Chondrocyte (in vitro differentiated cells): ENCODE measurements around the gene C2orf92. TPM values are rescaled to one million over a fixed set of nuclear protein-coding genes. Genes with fewer than 3 reads are reported as not detected.
"Not testable (repeated sequence)": the region's sequence is repeated elsewhere in the genome, so short reads cannot be mapped to it uniquely, and the experiment has no call there.

Experiments
- DNase-seq: peaks from one replicate; pipeline ENCODE4 v3.0.0; 2021; ENCODE audit warnings: mixed read lengths, low spot score
- H3K27ac Mint-ChIP-seq: one replicate; pipeline ENCODE4 v1.8.0; 2021; ENCODE audit warnings: mild to moderate bottlenecking, moderate library complexity, mixed read lengths; ENCODE audit not compliant: unreplicated experiment
- H3K27me3 Mint-ChIP-seq: 2 replicates; pipeline ENCODE4 v1.8.0; 2021; ENCODE audit warnings: low read depth, mixed read lengths
- H3K36me3 Mint-ChIP-seq: 2 replicates; pipeline ENCODE4 v1.8.0; 2021; ENCODE audit warnings: low read depth, mixed read lengths
- H3K4me1 Mint-ChIP-seq: 2 replicates; pipeline ENCODE4 v1.8.0; 2021; ENCODE audit warnings: low read depth, mild to moderate bottlenecking, mixed read lengths
- H3K4me3 Mint-ChIP-seq: one replicate; pipeline ENCODE4 v1.8.0; 2021; ENCODE audit warnings: mild to moderate bottlenecking, moderate library complexity, mixed read lengths; ENCODE audit not compliant: unreplicated experiment
- H3K9me3 Mint-ChIP-seq: 2 replicates; pipeline ENCODE4 v1.8.0; 2021; ENCODE audit warnings: low read depth, mixed read lengths
- CTCF ChIP-seq: fragments of 200-600 bp; sonication (generic); IDR thresholded peaks from 2 replicates; pipeline ENCODE4 v1.5.0; 2021; ENCODE audit warnings: antibody characterized with exemption, mild to moderate bottlenecking, moderate library complexity
- long read RNA-seq: library from polyadenylated mRNA; stranded (forward); transcript quantifications from one replicate; pipeline ENCODE4 v2.0.0, GENCODE V29; 2021
- total RNA-seq: library from RNA; stranded (reverse); gene quantifications from 3 replicates; pipeline ENCODE4 v1.2.1, GENCODE V29; 2021

Gene C2orf92
- total RNA-seq, result 8.8 to 11.6 TPM (median 10.0 TPM) in 3 replicates
- long read RNA-seq, partial matches to known transcripts, result 0 of 4 reads
- long read RNA-seq, other reads (novel, unspliced or antisense), result 4 of 4 reads

DNA sequence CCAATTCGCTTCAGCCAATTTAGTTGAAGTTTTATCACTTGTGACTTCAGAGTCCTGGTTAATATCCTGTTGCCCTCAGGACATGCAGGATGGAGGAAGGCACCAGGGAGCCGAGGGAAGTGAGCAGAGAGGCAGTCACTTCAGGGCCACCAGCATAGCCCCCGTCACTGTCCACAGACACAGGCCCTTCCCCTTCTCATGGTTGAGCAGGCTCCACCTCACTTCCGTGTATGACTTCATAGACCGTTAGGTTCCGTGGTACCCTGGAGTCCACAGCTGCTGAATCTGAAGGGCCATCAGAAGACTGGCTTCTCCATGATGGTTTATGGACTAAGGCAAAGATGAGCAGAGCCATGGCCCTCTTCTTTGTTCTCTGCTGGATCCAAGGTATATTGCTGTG lies at the start of gene C2orf92:
Gene C2orf92, plus strand, starts transcription at position 266 of the 400 bp plus-strand sequence. Its CDS starts 76 bp downstream, at position 342.
- Mint-ChIP-seq H3K4me3 (no peak within 1 kb of the TSS), H3K27ac (no peak within 1 kb of the TSS), H3K9me3 (no peaks in the 10 kb centered on the region), H3K36me3 (no peaks in the 10 kb centered on the region), H3K4me1 (peaks cover 15% of the 10 kb centered on the region), H3K27me3 (no peaks in the 10 kb centered on the region)
- DNase-seq, result no peak
- TF ChIP-seq CTCF, result no peak

DNA sequence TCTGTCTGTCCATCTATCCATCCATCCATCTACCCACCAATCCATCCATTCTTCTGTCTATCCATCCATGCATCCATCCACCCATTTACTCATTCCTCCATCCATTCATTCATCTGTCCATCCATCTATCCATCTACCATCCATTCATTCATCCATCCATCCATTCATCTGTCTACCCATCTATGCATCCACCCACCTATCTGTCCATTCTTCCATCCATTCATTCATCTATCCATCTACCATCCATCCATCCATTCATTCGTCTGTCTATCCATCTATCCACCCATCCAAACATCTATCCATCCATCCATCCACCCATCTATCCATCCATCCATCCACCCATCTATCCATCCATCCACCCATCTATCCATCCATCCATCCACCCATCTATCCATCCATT lies 49.0 kb upstream of the C2orf92 start:
- not testable (repeated sequence) for H3K4me1 Mint-ChIP-seq, H3K36me3 Mint-ChIP-seq, H3K4me3 Mint-ChIP-seq, DNase-seq, H3K27me3 Mint-ChIP-seq, H3K9me3 Mint-ChIP-seq, H3K27ac Mint-ChIP-seq

GRCh38 chr2:97622976-97623375 lies 46.5 kb upstream of the C2orf92 start:
- not testable (repeated sequence) for H3K4me3 Mint-ChIP-seq, H3K27ac Mint-ChIP-seq, H3K27me3 Mint-ChIP-seq, H3K36me3 Mint-ChIP-seq, H3K9me3 Mint-ChIP-seq, DNase-seq
- H3K4me1 Mint-ChIP-seq, result peaks cover 15% of the 10 kb centered on the region

DNA sequence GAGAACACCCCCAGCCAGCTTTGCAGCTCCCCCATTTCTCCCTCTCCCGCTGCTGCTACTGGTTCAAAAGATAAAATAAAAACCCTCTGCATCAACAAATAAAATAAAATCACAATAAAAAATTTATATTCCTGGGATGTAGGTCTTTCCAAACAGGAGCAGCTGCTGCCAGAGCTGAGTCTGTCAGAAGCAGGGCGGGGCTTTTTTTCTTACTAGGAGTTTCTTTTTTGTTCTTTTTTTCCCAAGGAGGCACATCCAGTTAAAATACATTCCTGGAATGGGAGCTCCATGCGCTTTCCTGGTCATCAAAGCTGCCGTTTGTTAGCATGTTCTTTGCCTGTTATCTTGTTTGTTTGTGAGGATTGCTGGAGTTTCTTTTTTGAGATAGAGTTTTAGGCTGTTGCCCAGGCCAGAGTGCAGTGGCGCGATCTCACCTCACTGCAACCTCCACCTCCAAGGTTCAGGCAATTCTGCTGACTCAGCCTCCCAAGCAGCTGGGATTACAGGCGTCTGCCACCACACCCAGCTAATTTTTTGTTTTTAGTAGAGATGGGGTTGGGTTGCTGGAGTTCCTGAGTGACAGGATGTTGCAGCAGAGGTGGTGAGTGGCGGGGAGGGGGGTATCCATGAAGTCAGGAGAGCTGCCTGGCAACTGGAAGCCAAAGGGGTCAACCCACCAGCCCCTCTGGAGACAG lies 44.0 kb upstream of the C2orf92 start:
- not testable (repeated sequence) for H3K9me3 Mint-ChIP-seq, H3K27ac Mint-ChIP-seq, DNase-seq, H3K4me1 Mint-ChIP-seq, H3K36me3 Mint-ChIP-seq, H3K27me3 Mint-ChIP-seq, H3K4me3 Mint-ChIP-seq

GRCh38 chr2:97626049-97626430 lies 43.5 kb upstream of the C2orf92 start:
- H3K36me3 Mint-ChIP-seq, H3K4me1 Mint-ChIP-seq, H3K9me3 Mint-ChIP-seq, H3K27me3 Mint-ChIP-seq, H3K4me3 Mint-ChIP-seq, DNase-seq: not testable (repeated sequence)
- peak overlapping the region; percentile 74 for H3K27ac Mint-ChIP-seq

GRCh38 chr2:97644023-97644717 lies 25.3 kb upstream of the C2orf92 start:
- Mint-ChIP-seq H3K36me3 (peaks cover 13% of the 10 kb centered on the region), H3K27me3 (peaks cover 3% of the 10 kb centered on the region), H3K4me3 (no peak overlapping the region), H3K9me3 (no peaks in the 10 kb centered on the region), H3K4me1 (peaks cover 17% of the 10 kb centered on the region), H3K27ac (no peak overlapping the region)
- no peak for DNase-seq
- no peak for TF ChIP-seq CTCF

DNA sequence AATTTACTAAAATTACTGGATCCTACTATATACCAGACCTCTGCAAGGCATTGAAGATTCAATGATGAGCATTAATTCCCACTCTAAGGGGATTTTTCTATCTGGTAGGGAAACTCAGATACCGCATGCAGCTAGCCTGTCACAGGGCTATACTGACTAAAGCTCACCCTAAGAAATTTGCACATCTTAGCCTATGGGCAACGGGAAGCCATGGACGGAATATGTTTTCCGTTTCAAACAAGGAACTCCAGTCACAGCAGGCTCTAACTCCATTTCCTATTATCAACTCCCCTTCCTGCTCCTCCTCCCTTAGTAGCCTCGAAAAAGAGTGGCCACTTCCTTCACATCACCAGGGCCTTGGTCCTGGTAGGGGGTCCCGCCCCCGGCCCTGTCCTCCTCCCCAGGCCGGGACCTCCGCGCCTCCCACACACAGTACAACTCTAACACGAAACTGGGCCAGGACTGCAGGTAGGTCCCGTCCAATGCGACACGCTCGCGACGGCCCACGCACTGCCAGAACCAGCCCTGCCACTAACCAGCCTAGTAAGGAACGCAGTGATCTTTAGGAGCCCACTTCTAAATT lies 24.3 kb upstream of the C2orf92 start:
- H3K9me3 Mint-ChIP-seq, result no peaks in the 10 kb centered on the region
- no peak for DNase-seq
- H3K27ac Mint-ChIP-seq, result peak overlapping the region; percentile 98
- no peaks in the 10 kb centered on the region for H3K27me3 Mint-ChIP-seq
- no peak for TF ChIP-seq CTCF
- peak overlapping the region; percentile 89 for H3K4me3 Mint-ChIP-seq
- H3K4me1 Mint-ChIP-seq, result peaks cover 17% of the 10 kb centered on the region
- H3K36me3 Mint-ChIP-seq, result peaks cover 18% of the 10 kb centered on the region
